ENCODE measurements around the gene WNT9B.

The WNT9B gene

GRCh38 chr17:46881015-46881414 lies 29.6 kb downstream of the WNT9B start:
- TF ChIP-seq POLR2AphosphoS5 (IDR thresholded peaks at IDR 0.05; ENCODE audit: low read depth) = no peak
- no peak for TF ChIP-seq SPI1 (IDR thresholded peaks at IDR 0.05; ENCODE audit: borderline replicate concordance, low read depth)
- no peak for TF ChIP-seq CTCF (IDR thresholded peaks at IDR 0.05; ENCODE audit: insufficient read depth, low read length)
- TF ChIP-seq GABPA (IDR thresholded peaks at IDR 0.05; ENCODE audit: low read depth) = no peak
- TF ChIP-seq, protein P1, sequence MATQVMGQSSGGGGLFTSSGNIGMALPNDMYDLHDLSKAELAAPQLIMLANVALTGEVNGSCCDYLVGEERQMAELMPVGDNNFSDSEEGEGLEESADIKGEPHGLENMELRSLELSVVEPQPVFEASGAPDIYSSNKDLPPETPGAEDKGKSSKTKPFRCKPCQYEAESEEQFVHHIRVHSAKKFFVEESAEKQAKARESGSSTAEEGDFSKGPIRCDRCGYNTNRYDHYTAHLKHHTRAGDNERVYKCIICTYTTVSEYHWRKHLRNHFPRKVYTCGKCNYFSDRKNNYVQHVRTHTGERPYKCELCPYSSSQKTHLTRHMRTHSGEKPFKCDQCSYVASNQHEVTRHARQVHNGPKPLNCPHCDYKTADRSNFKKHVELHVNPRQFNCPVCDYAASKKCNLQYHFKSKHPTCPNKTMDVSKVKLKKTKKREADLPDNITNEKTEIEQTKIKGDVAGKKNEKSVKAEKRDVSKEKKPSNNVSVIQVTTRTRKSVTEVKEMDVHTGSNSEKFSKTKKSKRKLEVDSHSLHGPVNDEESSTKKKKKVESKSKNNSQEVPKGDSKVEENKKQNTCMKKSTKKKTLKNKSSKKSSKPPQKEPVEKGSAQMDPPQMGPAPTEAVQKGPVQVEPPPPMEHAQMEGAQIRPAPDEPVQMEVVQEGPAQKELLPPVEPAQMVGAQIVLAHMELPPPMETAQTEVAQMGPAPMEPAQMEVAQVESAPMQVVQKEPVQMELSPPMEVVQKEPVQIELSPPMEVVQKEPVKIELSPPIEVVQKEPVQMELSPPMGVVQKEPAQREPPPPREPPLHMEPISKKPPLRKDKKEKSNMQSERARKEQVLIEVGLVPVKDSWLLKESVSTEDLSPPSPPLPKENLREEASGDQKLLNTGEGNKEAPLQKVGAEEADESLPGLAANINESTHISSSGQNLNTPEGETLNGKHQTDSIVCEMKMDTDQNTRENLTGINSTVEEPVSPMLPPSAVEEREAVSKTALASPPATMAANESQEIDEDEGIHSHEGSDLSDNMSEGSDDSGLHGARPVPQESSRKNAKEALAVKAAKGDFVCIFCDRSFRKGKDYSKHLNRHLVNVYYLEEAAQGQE (IDR thresholded peaks at IDR 0.05; ENCODE audit: insufficient replicate concordance, low read depth) = no peak
- no peak overlapping the region for H3K4me3 ChIP-seq (replicated peaks; ENCODE audit: insufficient read depth, low read length)
- no peak overlapping the region for H3K27ac ChIP-seq (replicated peaks)
- no peaks in the 10 kb centered on the region for H3K27me3 ChIP-seq (ENCODE audit: insufficient read depth, poor library complexity, severe bottlenecking)
- DNase-seq (ENCODE audit: low read depth in 1 of 2, low spot score in 1 of 2) = no peak

DNA sequence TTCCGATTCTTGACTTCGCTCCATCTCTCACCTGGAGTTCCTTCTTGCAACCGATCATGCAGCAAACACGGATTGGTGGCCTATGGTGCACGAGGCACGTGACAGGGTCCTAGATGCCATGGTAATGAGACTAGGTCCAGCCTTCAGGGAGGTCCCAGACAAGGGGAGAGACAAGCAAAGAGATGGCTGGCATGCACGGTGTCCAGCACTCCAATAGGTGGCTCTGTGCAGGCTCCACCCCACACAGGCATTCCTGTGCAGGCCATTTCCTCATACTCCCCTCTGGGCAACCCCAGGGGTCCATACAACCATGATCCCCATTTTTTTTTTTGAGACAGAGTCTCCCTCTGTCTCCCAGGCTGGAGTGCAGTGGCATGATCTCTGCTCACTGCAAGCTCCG lies 31.3 kb downstream of the WNT9B start:
- DNase-seq (ENCODE audit: low read depth in 1 of 2, low spot score in 1 of 2) = no peak
- Histone ChIP-seq H3K27me3 (ENCODE audit: insufficient read depth, poor library complexity, severe bottlenecking) (peaks cover 4% of the 10 kb centered on the region), H3K27ac (replicated peaks) (no peak overlapping the region), H3K4me3 (replicated peaks; ENCODE audit: insufficient read depth, low read length) (no peak overlapping the region)
- TF ChIP-seq CTCF (IDR thresholded peaks at IDR 0.05; ENCODE audit: insufficient read depth, low read length) (no peak), SPI1 (IDR thresholded peaks at IDR 0.05; ENCODE audit: borderline replicate concordance, low read depth) (no peak), POLR2AphosphoS5 (IDR thresholded peaks at IDR 0.05; ENCODE audit: low read depth) (no peak), GABPA (IDR thresholded peaks at IDR 0.05; ENCODE audit: low read depth) (no peak)
- TF ChIP-seq, protein P1 (IDR thresholded peaks at IDR 0.05; ENCODE audit: insufficient replicate concordance, low read depth) = no peak

GRCh38 chr17:46883871-46884520 lies 32.6 kb downstream of the WNT9B start:
- DNase-seq (ENCODE audit: low read depth in 1 of 2, low spot score in 1 of 2) = no peak

More at GRCh38 chr17:46883871-46884520, 32.6 kb downstream of the WNT9B start:
- Histone ChIP-seq H3K4me3 (replicated peaks; ENCODE audit: insufficient read depth, low read length) (no peak overlapping the region), H3K27me3 (ENCODE audit: insufficient read depth, poor library complexity, severe bottlenecking) (peaks cover 4% of the 10 kb centered on the region), H3K27ac (replicated peaks) (no peak overlapping the region)
- TF ChIP-seq, protein P1 (IDR thresholded peaks at IDR 0.05; ENCODE audit: insufficient replicate concordance, low read depth) = no peak
- TF ChIP-seq SPI1 (IDR thresholded peaks at IDR 0.05; ENCODE audit: borderline replicate concordance, low read depth) = no peak
- no peak for TF ChIP-seq CTCF (IDR thresholded peaks at IDR 0.05; ENCODE audit: insufficient read depth, low read length)
- TF ChIP-seq POLR2AphosphoS5 (IDR thresholded peaks at IDR 0.05; ENCODE audit: low read depth) = no peak
- no peak for TF ChIP-seq GABPA (IDR thresholded peaks at IDR 0.05; ENCODE audit: low read depth)

Data from HL-60 (cell line).